DOHH2 (cell line): ENCODE results near the gene SLC9A5.

Experiments
- H3F3A ChIP-seq: fragments of 200-600 bp; sonication (generic), shearing (Covaris generic); 2 replicates; pipeline ENCODE4 v1.6.0; 2016; ENCODE audit warnings: antibody characterized with exemption, mild to moderate bottlenecking; ENCODE audit not compliant: control insufficient read depth, insufficient read depth
- H3K27ac ChIP-seq: fragments of 200-600 bp; sonication (generic); 2 replicates; pipeline ENCODE4 v1.5.1; 2014; ENCODE audit warnings: low read depth, mild to moderate bottlenecking, low read length, moderate library complexity
- H3K27me3 ChIP-seq: fragments of 200-600 bp; sonication (generic); 2 replicates; pipeline ENCODE4 v1.6.1; 2014; ENCODE audit warnings: mild to moderate bottlenecking, low read length, mixed read lengths; ENCODE audit not compliant: control insufficient read depth
- H3K36me3 ChIP-seq: fragments of 200-600 bp; sonication (generic); 2 replicates; pipeline ENCODE4 v1.6.1; 2014; ENCODE audit warnings: mild to moderate bottlenecking, low read length, moderate library complexity, mixed read lengths; ENCODE audit not compliant: control insufficient read depth
- H3K4me1 ChIP-seq: fragments of 200-600 bp; sonication (generic); 2 replicates; pipeline ENCODE4 v1.6.1; 2014; ENCODE audit warnings: mild to moderate bottlenecking, low read length, mixed read lengths; ENCODE audit not compliant: control insufficient read depth
- H3K4me2 ChIP-seq: fragments of 200-600 bp; sonication (generic); 2 replicates; pipeline ENCODE4 v1.6.0; 2014; ENCODE audit warnings: mild to moderate bottlenecking, low read length, moderate library complexity
- H3K4me3 ChIP-seq: fragments of 200-600 bp; sonication (generic); 2 replicates; pipeline ENCODE4 v1.5.1; 2014; ENCODE audit warnings: mild to moderate bottlenecking, low read length, mixed read lengths
- H3K79me2 ChIP-seq: fragments of 200-600 bp; sonication (generic); 2 replicates; pipeline ENCODE4 v1.6.1; 2014; ENCODE audit warnings: mild to moderate bottlenecking, low read length, mixed read lengths; ENCODE audit not compliant: control insufficient read depth
- H3K9me2 ChIP-seq: fragments of 200-600 bp; sonication (generic); replicated peaks from 2 replicates; pipeline ENCODE4 v1.6.1; 2014; ENCODE audit warnings: mild to moderate bottlenecking, low read length, mixed read lengths; ENCODE audit not compliant: control insufficient read depth
- H3K9me3 ChIP-seq: fragments of 200-600 bp; sonication (generic); 2 replicates; pipeline ENCODE4 v1.6.1; 2014; ENCODE audit warnings: antibody characterized with exemption, low read length, mixed read lengths; ENCODE audit not compliant: control insufficient read depth, insufficient read depth
- H4K20me1 ChIP-seq: fragments of 200-600 bp; sonication (generic); 2 replicates; pipeline ENCODE4 v1.6.0; 2014; ENCODE audit warnings: low read depth, mild to moderate bottlenecking, antibody characterized with exemption, low read length, moderate library complexity; ENCODE audit not compliant: control insufficient read depth, insufficient read depth
- EZH2phosphoT487 ChIP-seq: fragments of 200-600 bp; sonication (generic); IDR thresholded peaks from 2 replicates; pipeline ENCODE4 v1.6.1; 2017; ENCODE audit warnings: borderline replicate concordance, mild to moderate bottlenecking, antibody characterized with exemption, low read length, moderate library complexity, mixed read lengths
- TF ChIP-seq, protein P1 (sequence below): fragments of 200-600 bp; sonication (generic); IDR thresholded peaks from one replicate; pipeline ENCODE4 v1.5.1; 2014; ENCODE audit warnings: antibody characterized with exemption, mild to moderate bottlenecking, low read depth, low read length; ENCODE audit not compliant: poor library complexity, severe bottlenecking

Gene SLC9A5

GRCh38 chr16:67216612-67217490 is 31.9 kb upstream of the SLC9A5 start:
- Histone ChIP-seq H4K20me1 (no peaks in the 10 kb centered on the region), H3F3A (no peaks in the 10 kb centered on the region), H3K4me2 (no peak overlapping the region), H3K79me2 (no peaks in the 10 kb centered on the region), H3K4me1 (no peaks in the 10 kb centered on the region), H3K36me3 (no peaks in the 10 kb centered on the region), H3K4me3 (no peak overlapping the region), H3K9me2 (no peaks in the 10 kb centered on the region), H3K27ac (no peak overlapping the region), H3K27me3 (peaks cover under 1% of the 10 kb centered on the region; the same call in 1 of the 2 replicates), H3K9me3 (no peaks in the 10 kb centered on the region)
- no peak for TF ChIP-seq EZH2phosphoT487
- TF ChIP-seq, protein P1, sequence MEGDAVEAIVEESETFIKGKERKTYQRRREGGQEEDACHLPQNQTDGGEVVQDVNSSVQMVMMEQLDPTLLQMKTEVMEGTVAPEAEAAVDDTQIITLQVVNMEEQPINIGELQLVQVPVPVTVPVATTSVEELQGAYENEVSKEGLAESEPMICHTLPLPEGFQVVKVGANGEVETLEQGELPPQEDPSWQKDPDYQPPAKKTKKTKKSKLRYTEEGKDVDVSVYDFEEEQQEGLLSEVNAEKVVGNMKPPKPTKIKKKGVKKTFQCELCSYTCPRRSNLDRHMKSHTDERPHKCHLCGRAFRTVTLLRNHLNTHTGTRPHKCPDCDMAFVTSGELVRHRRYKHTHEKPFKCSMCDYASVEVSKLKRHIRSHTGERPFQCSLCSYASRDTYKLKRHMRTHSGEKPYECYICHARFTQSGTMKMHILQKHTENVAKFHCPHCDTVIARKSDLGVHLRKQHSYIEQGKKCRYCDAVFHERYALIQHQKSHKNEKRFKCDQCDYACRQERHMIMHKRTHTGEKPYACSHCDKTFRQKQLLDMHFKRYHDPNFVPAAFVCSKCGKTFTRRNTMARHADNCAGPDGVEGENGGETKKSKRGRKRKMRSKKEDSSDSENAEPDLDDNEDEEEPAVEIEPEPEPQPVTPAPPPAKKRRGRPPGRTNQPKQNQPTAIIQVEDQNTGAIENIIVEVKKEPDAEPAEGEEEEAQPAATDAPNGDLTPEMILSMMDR = no peak

DNA sequence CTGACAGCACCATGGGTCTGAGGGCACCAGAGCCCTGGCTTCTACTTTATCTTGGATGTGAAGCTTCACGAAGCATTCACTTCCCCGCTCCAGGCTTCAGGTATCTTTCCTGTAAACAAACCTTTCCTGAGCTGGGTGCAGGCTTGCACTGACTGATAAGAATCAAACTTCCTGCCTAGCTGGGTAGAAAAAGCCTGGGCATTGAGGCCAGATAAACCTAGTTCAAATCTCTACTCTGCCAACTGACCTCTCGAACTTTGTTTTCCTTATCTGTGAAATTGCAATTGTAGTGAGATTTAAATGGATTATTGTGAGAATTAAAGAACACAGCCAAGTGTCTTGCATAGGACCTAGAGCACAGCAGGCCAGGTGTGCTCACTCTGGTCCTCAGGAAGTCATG is 24.8 kb upstream of the SLC9A5 start:
- Histone ChIP-seq H3F3A (no peaks in the 10 kb centered on the region), H3K9me2 (no peaks in the 10 kb centered on the region), H3K9me3 (no peaks in the 10 kb centered on the region), H4K20me1 (no peaks in the 10 kb centered on the region), H3K27me3 (no peaks in the 10 kb centered on the region), H3K4me1 (peaks cover 25% of the 10 kb centered on the region), H3K27ac (no peak overlapping the region), H3K79me2 (peaks cover 21% of the 10 kb centered on the region), H3K4me3 (no peak overlapping the region), H3K4me2 (no peak overlapping the region), H3K36me3 (peaks cover 11% of the 10 kb centered on the region)
- TF ChIP-seq, protein P1 = no peak
- no peak for TF ChIP-seq EZH2phosphoT487

DNA sequence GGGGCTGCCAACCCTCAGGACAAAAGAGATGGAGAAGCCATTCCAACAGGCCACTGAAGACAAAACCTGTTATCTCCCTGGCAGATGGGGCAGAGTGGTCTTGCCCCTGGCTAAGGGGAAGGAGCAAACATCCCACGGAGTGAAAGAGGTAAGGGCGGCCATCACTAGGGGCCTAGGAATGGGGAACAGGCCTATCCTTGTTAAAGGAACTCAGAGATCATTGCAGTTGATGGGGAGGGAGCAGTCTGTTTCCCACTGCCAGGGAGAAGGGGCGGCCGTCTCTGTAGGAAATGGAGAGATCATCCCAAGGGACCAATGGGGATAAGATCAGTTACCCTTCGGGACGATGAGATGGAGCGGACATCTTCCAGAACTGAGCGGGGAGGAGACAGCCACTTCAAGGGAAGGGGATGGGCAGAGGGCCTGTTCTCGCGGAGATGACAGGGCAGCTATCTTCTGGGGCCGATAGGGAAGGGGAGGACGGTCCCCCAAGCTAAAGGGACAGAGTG is 22.4 kb upstream of the SLC9A5 start:
- Histone ChIP-seq H3K79me2 (peaks cover 21% of the 10 kb centered on the region), H3K9me3 (no peaks in the 10 kb centered on the region), H3K4me1 (peaks cover 25% of the 10 kb centered on the region), H3K27me3 (no peaks in the 10 kb centered on the region), H3K4me2 (peak overlapping the region; percentile 94), H3K9me2 (no peaks in the 10 kb centered on the region), H4K20me1 (no peaks in the 10 kb centered on the region), H3K36me3 (peaks cover 33% of the 10 kb centered on the region), H3F3A (no peaks in the 10 kb centered on the region), H3K27ac (no peak overlapping the region), H3K4me3 (peak overlapping the region; percentile 90)
- no peak for TF ChIP-seq EZH2phosphoT487
- TF ChIP-seq, protein P1 = no peak
